CD14-positive monocyte (primary cell): ENCODE measurements around the gene PRICKLE4. TPM values are rescaled to one million over a fixed set of nuclear protein-coding genes. Genes with fewer than 3 reads are reported as not detected.
A peak's percentile ranks its signal among the peaks of the same experiment; 100 is the strongest.
"Not testable (repeated sequence)": the region's sequence is repeated elsewhere in the genome, so short reads cannot be mapped to it uniquely, and the experiment has no call there.

ENCODE experiments used
- DNase-seq, 3 donors: peaks; one replicate each; pipeline ENCODE4 v3.0.0-alpha.2; 2011 to 2022
- H2AFZ ChIP-seq: 2 replicates; pipeline ENCODE4 v1.6.0; 2012; ENCODE audit warnings: mild to moderate bottlenecking, low read depth, low read length, inconsistent platforms; ENCODE audit not compliant: insufficient read depth, poor library complexity, severe bottlenecking
- H3K27ac ChIP-seq, 2 donors: 1 replicate in 1 of 2; 2 replicates in 1 of 2; pipeline ENCODE4 v1.5.1; 2012 to 2013; ENCODE audit warnings: low read length in 2 of 2, control low read depth in 1 of 2, inconsistent platforms in 1 of 2, low read depth in 1 of 2, mild to moderate bottlenecking in 1 of 2
- H3K27me3 ChIP-seq, 2 donors: one replicate each; pipeline versions ENCODE4 v1.6.0 to v1.6.1; 2011 to 2013; ENCODE audit warnings: low read length in 2 of 2; ENCODE audit not compliant: control insufficient read depth in 2 of 2, insufficient read depth in 2 of 2
- H3K36me3 ChIP-seq, 2 donors: replicated peaks in 1 of 2; 1 replicate in 1 of 2; 2 replicates in 1 of 2; pipeline versions ENCODE4 v1.5.1 to v1.6.1; 2012 to 2013; ENCODE audit warnings: low read length in 2 of 2, control low read depth in 1 of 2, inconsistent platforms in 1 of 2, mild to moderate bottlenecking in 1 of 2; ENCODE audit not compliant: insufficient read depth in 2 of 2, control insufficient read depth in 1 of 2
- H3K4me1 ChIP-seq, 2 donors: 1 replicate in 1 of 2; 2 replicates in 1 of 2; pipeline versions ENCODE4 v1.5.1 to v1.6.1; 2012 to 2013; ENCODE audit warnings: low read length in 2 of 2, control low read depth in 1 of 2, inconsistent platforms in 1 of 2, mild to moderate bottlenecking in 1 of 2, moderate library complexity in 1 of 2; ENCODE audit not compliant: insufficient read depth in 2 of 2, control insufficient read depth in 1 of 2
- H3K4me2 ChIP-seq: replicated peaks from 2 replicates; pipeline ENCODE3; 2012; ENCODE audit warnings: low read length, moderate library complexity, mild to moderate bottlenecking; ENCODE audit not compliant: poor library complexity, severe bottlenecking; ENCODE audit errors: extremely low read depth
- H3K4me3 ChIP-seq, 3 experiments: fragments of 200-600 bp in 1 of 3; sonication (generic) in 1 of 3; replicated peaks in 1 of 3; 1 replicate in 2 of 3; 2 replicates in 1 of 3; pipeline ENCODE4 v1.5.1; 2011 to 2013; ENCODE audit warnings: low read length in 3 of 3, mild to moderate bottlenecking in 3 of 3, control low read depth in 2 of 3, low read depth in 2 of 3, inconsistent platforms in 1 of 3, moderate library complexity in 1 of 3
- H3K79me2 ChIP-seq: 2 replicates; pipeline ENCODE4 v1.6.0; 2012; ENCODE audit warnings: mild to moderate bottlenecking, control low read depth, inconsistent platforms, low read length, moderate library complexity; ENCODE audit not compliant: insufficient read depth
- H3K9ac ChIP-seq: 2 replicates; pipeline ENCODE4 v1.6.0; 2017; ENCODE audit warnings: low read length, mild to moderate bottlenecking; ENCODE audit not compliant: insufficient read depth, poor library complexity, severe bottlenecking
- H3K9me3 ChIP-seq, 2 donors: replicated peaks in 1 of 2; 1 replicate in 1 of 2; 2 replicates in 1 of 2; pipeline versions ENCODE4 v1.5.1 to v1.6.1; 2012 to 2013; ENCODE audit warnings: low read length in 2 of 2, control low read depth in 1 of 2; ENCODE audit not compliant: control insufficient read depth in 1 of 2, insufficient read depth in 1 of 2
- H4K20me1 ChIP-seq: 2 replicates; pipeline ENCODE4 v1.6.0; 2012; ENCODE audit warnings: mild to moderate bottlenecking, low read length, control low read depth, moderate library complexity; ENCODE audit not compliant: insufficient read depth
- H3K27ac Mint-ChIP-seq, 7 donors: one replicate each; pipeline ENCODE4 v1.8.0; 2020; ENCODE audit warnings: mild to moderate bottlenecking in 7 of 7, mixed read lengths in 7 of 7, moderate library complexity in 6 of 7, inconsistent platforms in 2 of 7
- H3K27me3 Mint-ChIP-seq, 3 donors: one replicate each; pipeline ENCODE4 v1.8.0; 2021 to 2022; ENCODE audit warnings: low read depth in 3 of 3, mild to moderate bottlenecking in 3 of 3, mixed read lengths in 3 of 3, moderate library complexity in 3 of 3, inconsistent platforms in 1 of 3
- H3K36me3 Mint-ChIP-seq, 2 donors: one replicate each; pipeline ENCODE4 v1.8.0; 2020; ENCODE audit warnings: mixed read lengths in 2 of 2, inconsistent platforms in 1 of 2, mild to moderate bottlenecking in 1 of 2
- H3K4me1 Mint-ChIP-seq: one replicate; pipeline ENCODE4 v1.8.0; 2020; ENCODE audit warnings: mild to moderate bottlenecking, mixed read lengths
- H3K4me3 Mint-ChIP-seq, 2 donors: one replicate each; pipeline ENCODE4 v1.8.0; 2020; ENCODE audit warnings: mild to moderate bottlenecking in 2 of 2, mixed read lengths in 2 of 2, moderate library complexity in 1 of 2
- H3K9me3 Mint-ChIP-seq, 7 donors: one replicate each; pipeline ENCODE4 v1.8.0; 2020 to 2022; ENCODE audit warnings: mixed read lengths in 7 of 7, mild to moderate bottlenecking in 6 of 7, moderate library complexity in 6 of 7, inconsistent platforms in 2 of 7
- WGBS: methylation state at CpG from one replicate; pipeline ENCODE4 v1.1.5; 2013; ENCODE audit warnings: missing lambda C conversion rate; ENCODE audit not compliant: insufficient coverage; 5-methylcytosine and 5-hydroxymethylcytosine counted together
- intact Hi-C, 2 donors: fragments of 100-400 bp; cut with micrococcal nuclease; formaldehyde crosslinking; loops; one replicate each; pipeline versions ENCODE4 v1.15.0 to v1.15.1; 2023
- polyA plus RNA-seq, 3 donors: library from polyadenylated mRNA; depleted of rRNA in 1 of 3; unstranded in 2 of 3; stranded (reverse) in 1 of 3; fragments of 300-500 nt in 2 of 3; fragments of >200 nt in 1 of 3; fragmentation: Illumina TruSeq in 2 of 3; gene quantifications; 1 replicate in 2 of 3; 2 replicates in 1 of 3; pipeline ENCODE4 v1.2.3, GENCODE V29; 2012 to 2021
- TF ChIP-seq, protein P1 (sequence below): fragments of 200-600 bp; IDR thresholded peaks from one replicate; pipeline ENCODE4 v1.8.0; 2022; ENCODE audit warnings: antibody characterized with exemption, mild to moderate bottlenecking

PRICKLE4 gene
- polyA plus RNA-seq, 3 donors: 0.88 TPM; not detected in 2

DNA sequence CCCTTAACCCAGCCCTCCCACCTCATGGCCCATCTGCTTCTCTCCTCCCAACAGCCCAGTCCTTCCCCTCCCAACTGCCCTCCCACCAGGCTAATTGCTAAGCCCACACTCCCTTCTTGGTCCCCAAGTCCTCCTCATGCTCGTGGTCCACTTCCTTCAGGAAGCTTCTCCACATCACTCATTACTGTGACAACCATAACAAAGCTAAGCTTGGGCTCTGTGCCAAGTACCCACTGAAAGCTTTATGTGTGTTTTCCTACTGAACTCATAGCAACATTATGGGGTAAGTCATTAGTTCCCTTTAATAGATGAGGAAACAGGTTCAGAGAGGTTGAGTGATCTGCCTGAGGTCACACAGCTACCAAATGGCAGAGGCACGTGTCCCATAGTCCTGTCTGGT is 17.1 kb upstream of the PRICKLE4 start:
- peak; percentile 21 to 33 (median 23) for DNase-seq
- Histone ChIP-seq H2AFZ (no peak overlapping the region), H3K79me2 (no peaks in the 10 kb centered on the region), H4K20me1 (no peaks in the 10 kb centered on the region), H3K9ac (no peak overlapping the region), H3K4me2 (no peak overlapping the region), H3K9me3 (no peaks in the 10 kb centered on the region), H3K27me3 (no peaks in the 10 kb centered on the region), H3K36me3 (no peaks in the 10 kb centered on the region), H3K27ac (no peak overlapping the region), H3K4me1 (no peaks in the 10 kb centered on the region), H3K4me3 (no peak overlapping the region)
- H3K36me3 Mint-ChIP-seq: peaks cover 0 to 2% of the 10 kb centered on the region in 2 donors
- 25% methylated on average over 2 of the region's 2 CpGs for WGBS
- H3K4me1 Mint-ChIP-seq: peaks cover under 1% of the 10 kb centered on the region
- intact Hi-C loops: loop anchor here in 1 of 2 donors (10.0 kb wide), 1 partner anchor 159 kb away; no protein-coding TSS in a partner anchor
- H3K27me3 Mint-ChIP-seq: peaks cover 0 to 7% (median 4%) of the 10 kb centered on the region in 3 donors
- TF ChIP-seq, protein P1, sequence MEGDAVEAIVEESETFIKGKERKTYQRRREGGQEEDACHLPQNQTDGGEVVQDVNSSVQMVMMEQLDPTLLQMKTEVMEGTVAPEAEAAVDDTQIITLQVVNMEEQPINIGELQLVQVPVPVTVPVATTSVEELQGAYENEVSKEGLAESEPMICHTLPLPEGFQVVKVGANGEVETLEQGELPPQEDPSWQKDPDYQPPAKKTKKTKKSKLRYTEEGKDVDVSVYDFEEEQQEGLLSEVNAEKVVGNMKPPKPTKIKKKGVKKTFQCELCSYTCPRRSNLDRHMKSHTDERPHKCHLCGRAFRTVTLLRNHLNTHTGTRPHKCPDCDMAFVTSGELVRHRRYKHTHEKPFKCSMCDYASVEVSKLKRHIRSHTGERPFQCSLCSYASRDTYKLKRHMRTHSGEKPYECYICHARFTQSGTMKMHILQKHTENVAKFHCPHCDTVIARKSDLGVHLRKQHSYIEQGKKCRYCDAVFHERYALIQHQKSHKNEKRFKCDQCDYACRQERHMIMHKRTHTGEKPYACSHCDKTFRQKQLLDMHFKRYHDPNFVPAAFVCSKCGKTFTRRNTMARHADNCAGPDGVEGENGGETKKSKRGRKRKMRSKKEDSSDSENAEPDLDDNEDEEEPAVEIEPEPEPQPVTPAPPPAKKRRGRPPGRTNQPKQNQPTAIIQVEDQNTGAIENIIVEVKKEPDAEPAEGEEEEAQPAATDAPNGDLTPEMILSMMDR: no peak
- H3K27ac Mint-ChIP-seq: peak overlapping the region in 2 of 7 donors; percentile 62 to 66
- no peak overlapping the region for H3K4me3 Mint-ChIP-seq
- no peaks in the 10 kb centered on the region for H3K9me3 Mint-ChIP-seq

DNA sequence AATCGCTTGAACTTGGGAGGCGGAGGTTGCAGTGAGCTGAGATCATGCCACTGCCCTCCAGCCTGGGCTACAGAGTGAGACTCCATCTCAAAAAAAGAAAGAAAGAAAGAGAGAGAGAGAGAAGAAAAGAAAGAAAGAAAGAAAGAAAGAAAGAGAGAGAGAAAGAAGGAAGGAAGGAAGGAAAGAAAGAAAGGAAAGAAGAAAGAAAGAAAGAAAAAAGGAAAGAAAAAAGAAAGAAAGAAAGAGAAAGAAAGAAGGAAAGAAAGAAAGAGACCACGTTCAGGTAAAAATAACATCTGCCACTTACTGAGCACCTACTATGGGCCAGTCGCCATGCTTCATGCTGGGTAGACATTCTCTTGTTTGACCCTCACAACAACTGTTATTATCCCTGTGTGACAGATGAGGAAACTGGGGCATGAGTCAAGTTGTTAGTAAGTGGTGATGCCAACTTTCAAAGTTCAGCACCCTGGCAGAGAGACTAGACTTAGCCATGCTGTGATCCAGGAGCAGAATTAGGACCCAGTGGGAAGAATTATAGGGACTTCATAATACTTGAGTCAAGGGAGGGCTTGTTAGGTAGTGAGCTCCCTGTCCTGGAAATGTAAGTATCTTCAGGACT is 14.4 kb upstream of the PRICKLE4 start:
- not testable (repeated sequence) for H3K27ac ChIP-seq, H3K4me2 ChIP-seq, H3K27me3 Mint-ChIP-seq, H3K9me3 ChIP-seq, H3K79me2 ChIP-seq, H3K27me3 ChIP-seq, H3K9ac ChIP-seq, DNase-seq, H3K4me1 ChIP-seq, H3K4me3 ChIP-seq, H3K4me3 Mint-ChIP-seq, H3K9me3 Mint-ChIP-seq, H4K20me1 ChIP-seq, H3K4me1 Mint-ChIP-seq, H2AFZ ChIP-seq
- H3K36me3 Mint-ChIP-seq: peaks cover 16 to 19% of the 10 kb centered on the region in 2 donors
- intact Hi-C loops: loop anchor here in 1 of 2 donors (10.0 kb wide), 1 partner anchor 161 kb away; no protein-coding TSS in a partner anchor
- H3K36me3 ChIP-seq: peaks cover 10 to 18% of the 10 kb centered on the region in 2 donors
- peak overlapping the region in 1 of 7 donors; percentile 33 for H3K27ac Mint-ChIP-seq
- 100% methylated on average over 2 of the region's 4 CpGs for WGBS
